HG03378 (cell line): ENCODE data around the gene GCSAM.

Source experiments
- ATAC-seq: cut with Tn5 transposase; IDR thresholded peaks from one replicate; pipeline ENCODE4 v1.9.1; 2021; ENCODE audit warnings: mild to moderate bottlenecking, moderate library complexity; ENCODE audit not compliant: unreplicated experiment

Gene GCSAM

DNA sequence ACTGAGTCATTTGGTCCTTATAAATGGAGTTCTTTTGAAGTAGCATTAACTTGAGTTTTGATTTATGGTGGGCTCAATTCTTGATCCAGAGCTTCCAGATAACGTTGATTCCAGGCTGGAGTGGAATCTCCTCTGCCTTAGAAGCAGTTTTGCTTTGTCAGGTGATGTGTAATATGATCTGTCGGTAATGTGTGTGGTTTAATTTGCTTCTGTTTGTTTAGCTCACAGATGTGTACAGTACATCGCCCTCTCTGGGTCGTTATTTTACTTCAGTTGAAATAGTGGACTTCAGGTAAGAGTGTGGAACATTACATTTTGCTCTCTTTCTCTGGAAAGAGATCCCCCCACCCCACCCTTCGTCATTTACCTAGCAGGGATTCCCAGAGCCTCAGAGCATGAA is 23.7 kb downstream of the GCSAM start:
- no peak for ATAC-seq

- no peak for ATAC-seq
These were observed 28.3 kb downstream of the GCSAM start for GRCh38 chr3:112104774-112105173.

DNA sequence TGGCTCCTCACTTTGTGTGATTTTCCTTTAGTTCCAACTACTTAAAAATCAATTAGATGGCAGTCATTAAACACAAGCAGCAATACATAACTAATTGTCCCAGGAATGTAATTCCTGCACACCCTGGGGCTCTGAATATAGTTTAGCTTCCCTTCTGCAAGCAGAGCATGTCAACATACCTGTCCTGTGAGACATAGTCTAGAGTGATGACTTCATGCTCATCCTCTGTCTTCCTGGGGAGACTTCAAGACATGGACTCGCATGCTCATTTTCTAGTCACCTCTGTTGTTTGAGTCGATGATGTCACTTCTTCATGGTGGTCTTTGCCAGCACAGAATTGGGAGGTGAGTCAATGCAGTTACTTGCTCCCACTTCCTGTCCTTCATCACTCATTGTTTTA is 31.1 kb downstream of the GCSAM start:
- ATAC-seq: no peak

GRCh38 chr3:112097378-112097777 is 35.7 kb downstream of the GCSAM start:
- ATAC-seq: no peak

DNA sequence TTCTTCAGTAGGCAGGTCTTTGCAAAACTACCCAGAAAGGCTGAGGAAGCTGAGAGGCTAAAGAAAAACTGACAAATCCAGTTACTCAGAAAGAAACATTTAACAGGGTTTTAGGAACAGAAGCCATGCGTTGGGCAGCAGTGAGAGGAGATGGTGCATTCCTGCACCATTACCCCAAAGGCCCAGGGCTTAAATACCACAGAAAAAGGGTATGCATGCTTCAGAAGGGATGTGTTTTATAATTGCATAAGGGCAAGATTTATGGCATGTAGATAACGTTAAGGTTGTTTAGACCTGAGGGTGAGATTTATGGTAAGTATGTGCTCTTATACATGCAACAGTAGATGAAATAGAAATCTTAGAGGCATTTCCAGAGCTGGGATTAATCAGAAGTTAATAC is 36.9 kb downstream of the GCSAM start:
- no peak for ATAC-seq

- no peak for ATAC-seq
These were observed 37.3 kb downstream of the GCSAM start for GRCh38 chr3:112095731-112096130.

- ATAC-seq: no peak
These were observed 39.9 kb downstream of the GCSAM start for GRCh38 chr3:112093180-112093522.

DNA sequence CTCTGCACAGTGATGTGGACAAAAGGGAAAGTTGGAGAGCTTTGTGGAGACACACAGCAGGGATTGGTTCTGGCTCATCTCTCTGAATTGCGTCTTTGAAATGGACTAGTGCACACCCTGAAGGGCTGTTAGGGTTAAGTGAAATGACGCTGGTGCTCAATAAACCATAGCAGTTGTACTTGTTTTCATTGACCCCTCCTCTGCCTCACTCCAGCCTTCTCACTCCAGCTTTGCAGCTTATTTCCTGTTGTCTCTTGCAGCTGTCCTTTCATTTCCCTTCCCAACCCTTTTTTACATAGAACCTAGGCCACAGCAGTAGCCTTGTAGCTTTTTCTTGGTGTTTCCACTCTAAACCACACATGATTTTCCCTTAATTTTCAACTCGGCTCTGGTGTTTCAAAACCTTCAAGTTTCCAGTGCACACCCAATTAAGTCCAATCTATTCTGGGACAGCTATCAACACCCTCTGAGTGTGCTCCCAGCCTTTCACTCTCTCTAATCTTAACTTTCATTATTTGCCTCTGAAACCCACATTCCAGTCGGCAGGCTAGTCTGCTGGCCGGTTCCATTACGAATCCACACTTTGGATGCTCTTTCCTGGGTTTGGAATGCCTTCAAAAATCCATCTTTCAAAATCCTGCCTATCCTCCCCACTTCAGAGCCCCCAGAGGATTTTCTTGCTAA is 40.4 kb downstream of the GCSAM start:
- peak; percentile 49 for ATAC-seq

DNA sequence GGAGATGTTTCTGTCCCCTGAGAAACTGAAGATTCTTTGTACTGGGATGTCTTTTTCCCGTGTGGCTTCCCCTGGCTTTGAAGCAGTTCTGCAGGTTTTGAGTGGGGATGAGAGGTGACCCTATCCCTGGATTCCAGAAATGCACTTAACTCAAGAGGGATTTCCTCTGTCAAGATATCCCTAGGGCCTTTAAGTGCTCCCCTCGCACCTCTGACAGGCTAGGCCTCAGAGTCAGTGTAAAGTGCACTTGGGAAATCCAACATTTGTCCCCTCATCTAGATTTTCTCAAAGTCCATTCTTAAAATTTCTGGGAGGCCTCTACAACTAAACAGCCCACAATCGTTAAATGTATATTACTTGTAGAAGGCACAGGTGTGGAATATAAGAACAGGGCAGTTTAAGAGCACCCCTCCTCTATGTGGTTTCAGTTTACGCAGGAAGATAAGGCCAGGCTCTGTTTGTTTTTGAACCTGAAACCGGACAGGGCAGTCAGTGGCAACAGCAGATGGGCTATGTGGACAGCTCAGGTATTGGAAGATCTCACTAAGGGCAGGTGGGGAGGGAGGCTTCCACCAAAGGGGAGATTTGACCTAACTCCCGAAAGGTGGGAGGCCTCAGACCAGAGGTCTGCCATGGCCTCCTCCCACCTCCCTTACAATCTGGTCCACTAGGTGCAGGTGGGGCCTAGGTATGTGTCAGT is 42.0 kb downstream of the GCSAM start:
- no peak for ATAC-seq

GRCh38 chr3:112089956-112090886 is 42.8 kb downstream of the GCSAM start:
- no peak for ATAC-seq

GRCh38 chr3:112088944-112089343 is 44.1 kb downstream of the GCSAM start:
- ATAC-seq: no peak

DNA sequence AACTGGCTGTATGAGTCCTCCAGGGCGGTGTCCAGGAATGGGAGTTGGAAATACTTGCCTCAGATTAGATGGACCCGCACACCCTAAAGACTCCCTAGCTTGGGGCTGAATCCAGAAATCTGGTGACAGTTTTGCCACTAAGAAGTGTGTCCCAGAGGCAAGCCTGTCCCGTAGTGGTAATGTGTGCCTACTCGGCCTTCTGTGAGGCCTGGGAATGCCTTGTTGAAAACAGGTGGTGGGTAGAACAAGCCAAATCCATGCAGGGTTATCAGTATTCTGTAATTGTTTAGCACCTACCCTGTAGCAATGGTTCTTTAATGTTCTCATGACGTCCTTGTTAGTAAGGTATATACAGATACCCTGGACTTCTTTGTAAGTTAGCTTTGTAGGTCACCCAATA is 45.3 kb downstream of the GCSAM start:
- no peak for ATAC-seq

DNA sequence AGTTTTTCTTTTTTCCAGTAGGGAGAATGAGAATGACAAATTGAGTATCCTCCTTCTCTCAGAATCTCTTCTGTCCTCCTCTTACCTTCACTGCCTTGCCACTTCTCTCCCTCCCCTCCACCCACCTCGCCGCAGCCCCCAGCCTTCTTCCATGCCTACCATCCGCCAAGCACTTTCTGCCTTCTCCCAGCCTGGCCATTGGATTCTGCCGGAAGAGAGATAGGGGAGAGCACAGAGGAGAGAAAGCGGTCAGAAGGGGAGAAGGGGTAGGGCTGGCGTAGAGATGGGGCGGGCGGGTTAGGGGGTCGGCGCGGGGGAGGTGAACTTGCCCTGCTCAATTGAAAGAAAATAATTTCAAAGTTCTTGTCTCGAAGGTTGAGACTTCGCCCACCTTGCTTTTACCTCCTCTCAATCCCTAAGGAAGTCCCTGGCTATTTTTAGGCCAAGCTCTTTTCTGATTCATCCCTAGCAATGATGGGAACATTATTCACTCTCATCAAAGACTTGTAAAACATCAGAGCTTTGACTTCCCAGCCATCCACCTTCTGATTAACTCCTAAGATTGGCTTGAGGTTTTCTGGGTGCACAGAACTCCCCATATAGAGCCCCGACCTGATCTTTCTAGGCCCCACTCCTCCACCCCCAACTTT is 46.0 kb downstream of the GCSAM start:
- no peak for ATAC-seq

DNA sequence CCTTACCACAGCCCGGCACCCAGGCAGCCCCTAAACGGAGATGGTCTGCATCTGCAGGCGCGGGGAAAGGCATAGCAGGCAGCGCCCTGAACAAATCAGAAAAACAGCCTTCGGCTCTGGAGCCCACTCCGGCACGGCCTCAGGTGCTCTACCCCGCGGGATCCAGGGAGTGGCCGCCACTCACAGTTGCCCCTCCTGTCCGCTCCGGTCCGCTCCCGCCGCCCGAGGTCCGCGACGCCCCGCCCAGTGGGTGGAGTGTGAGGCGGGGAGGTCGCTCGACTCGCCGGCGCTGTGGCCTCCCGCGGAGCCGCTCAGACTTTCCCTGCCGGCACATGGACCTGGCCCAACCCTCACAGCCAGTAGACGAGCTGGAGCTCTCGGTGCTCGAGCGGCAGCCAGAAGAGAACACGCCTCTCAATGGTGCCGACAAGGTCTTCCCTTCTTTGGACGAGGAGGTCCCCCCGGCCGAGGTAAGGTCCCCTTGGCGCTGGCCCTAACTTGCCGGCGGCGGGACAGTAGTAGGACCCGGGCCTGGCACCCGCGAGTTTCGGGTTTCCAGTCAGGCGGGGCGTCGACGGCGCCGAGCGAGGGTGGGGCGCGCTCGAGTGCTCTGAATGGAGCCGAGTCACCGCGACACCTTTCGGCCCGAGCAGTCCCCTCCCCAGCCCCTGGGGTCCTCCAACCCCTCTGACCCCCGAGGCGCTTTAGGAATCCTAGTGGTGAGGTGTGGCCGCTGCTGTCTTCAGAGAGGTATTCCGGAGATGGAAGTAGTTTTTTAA is 46.8 kb downstream of the GCSAM start, which contains the start of gene C3orf52:
Gene C3orf52 (plus strand): TSS at position 314 of the 779 bp plus-strand sequence. CDS start 19 bp downstream, at position 333.
- peak; percentile 63 for ATAC-seq

DNA sequence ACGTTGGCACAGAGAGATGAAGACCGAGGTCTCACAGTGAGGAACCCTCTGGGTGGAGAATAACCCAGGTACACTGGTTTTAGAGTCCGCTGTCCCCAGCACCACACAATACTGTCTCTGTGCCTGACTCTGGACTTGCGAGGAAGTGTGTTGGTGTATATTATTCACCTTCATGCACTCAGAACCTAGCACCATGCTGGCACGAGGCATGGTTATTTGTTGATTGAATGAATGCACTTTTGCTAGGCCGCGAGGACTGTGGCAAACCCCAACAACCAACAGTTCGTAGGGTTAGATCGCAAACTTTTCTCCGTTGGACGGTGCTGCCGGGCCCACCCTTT is 47.3 kb downstream of the GCSAM start:
- peak; percentile 8 for ATAC-seq

- no peak for ATAC-seq
These were observed 47.9 kb downstream of the GCSAM start for GRCh38 chr3:112084980-112085705.

- ATAC-seq: no peak
These were observed 49.8 kb downstream of the GCSAM start for GRCh38 chr3:112083239-112083638.

- no peak for ATAC-seq
These were observed 54.6 kb downstream of the GCSAM start for GRCh38 chr3:112078125-112079083.
